ENCODE results near the gene KDM5A.

- TF ChIP-seq POLR2A (IDR thresholded peaks at IDR 0.05; ENCODE audit: extremely low read depth, insufficient read length) (no peak), MAX (IDR thresholded peaks at IDR 0.05; ENCODE audit: low read depth, low read length) (no peak), CTCF (IDR thresholded peaks at IDR 0.05; ENCODE audit: low read depth, low read length) (no peak), MYC (IDR thresholded peaks at IDR 0.05; ENCODE audit: low read depth, low read length) (no peak)
These were observed 131.4 kb downstream of the KDM5A start for GRCh38 chr12:257521-258321.
